Hematopoietic multipotent progenitor cell treated with erythropoietin and hydrocortisone succinate and interleukin-3 and kit ligand, for 4 days (in vitro differentiated cells): ENCODE data around the gene HHAT.
A peak's percentile ranks its signal among the peaks of the same experiment; 100 is the strongest.

Experiments used
- DNase-seq: peaks from one replicate; pipeline ENCODE4 v3.0.0-alpha.2; 2015

HHAT gene

GRCh38 chr1:210447456-210448057 is 118.9 kb downstream of the HHAT start:
- DNase-seq: no peak

- peak; percentile 84 for DNase-seq
Measured at GRCh38 chr1:210448297-210448892, 119.7 kb downstream of the HHAT start.

DNA sequence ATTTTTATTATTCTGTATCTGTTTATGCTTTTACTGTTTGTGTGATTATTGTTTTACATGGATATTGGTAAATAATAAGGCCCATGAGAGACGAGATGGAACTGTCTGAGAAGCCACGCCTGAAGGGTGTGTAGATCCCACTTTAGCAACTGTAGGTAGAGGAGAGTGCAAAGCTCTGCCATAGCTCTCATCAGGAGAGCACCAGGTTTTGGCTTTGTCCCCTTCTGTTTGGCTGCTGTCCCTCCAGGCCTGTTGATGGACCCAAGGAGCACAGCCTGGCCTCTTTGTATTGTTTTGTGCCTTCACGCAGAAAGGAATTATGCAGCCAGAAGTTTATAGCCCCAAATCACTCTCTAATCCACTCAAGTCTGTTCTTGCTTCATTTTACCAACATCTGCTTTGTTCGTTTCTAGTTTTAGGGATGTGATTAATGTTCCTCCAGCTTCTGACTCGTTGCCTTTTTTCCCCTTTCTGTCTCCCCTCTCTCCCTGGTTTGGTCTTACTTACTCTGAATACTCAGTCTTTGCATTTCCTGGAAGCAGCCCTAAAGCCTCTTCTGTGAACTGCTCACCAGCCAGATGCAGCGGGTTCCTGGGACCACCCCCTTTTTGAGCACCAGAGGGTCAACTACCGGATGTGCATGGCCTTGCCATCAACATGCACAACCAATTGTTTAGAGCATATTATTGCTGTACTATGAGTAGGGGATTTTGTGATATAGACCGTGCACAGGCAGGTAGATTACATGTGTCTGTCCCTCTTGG is 127.3 kb downstream of the HHAT start:
- DNase-seq: peak; percentile 29

DNA sequence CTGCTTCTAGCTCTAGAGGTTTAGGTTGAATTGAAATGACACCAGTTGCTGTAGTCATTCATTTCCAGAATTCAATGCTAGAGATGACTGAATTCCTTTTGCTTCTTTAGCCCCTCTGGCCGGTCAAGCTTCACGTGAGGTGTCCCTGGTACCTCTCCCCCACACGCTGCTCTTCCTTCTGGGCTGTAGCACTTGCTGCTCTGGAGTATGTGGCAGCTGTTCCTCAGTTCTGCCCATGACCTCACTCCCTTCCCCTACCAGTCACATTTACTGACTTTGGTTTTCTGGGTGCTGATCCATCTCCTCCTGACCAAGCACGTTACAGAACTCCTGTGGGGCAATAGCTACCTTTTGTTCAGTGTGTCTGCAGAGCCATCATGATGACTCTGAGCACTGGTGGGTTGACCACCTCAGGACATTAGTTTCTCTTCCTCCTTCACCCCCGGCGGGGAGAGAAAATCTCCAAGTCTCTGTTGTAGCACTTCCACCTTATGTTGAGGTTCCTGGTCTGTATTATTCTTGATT is 128.1 kb downstream of the HHAT start:
- no peak for DNase-seq

DNA sequence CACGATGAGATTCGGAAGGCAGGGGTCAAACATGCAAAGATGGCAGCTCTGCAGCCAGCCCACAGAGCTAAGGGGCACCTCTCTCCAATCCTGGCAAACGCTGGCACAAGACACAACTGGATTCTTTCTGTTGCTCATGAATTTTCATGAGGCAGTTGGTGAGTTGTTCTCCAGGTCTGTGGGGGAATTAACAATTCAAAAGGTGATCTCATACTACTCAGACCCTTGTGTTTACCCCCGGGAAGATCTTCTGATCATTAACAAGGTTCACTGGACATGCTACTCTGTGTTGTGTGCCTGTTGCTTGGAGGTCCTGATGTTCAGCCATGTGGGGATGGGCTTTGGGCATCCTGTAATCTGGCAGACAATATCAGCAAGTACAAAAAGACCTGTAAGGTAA is 128.9 kb downstream of the HHAT start:
- DNase-seq: no peak

GRCh38 chr1:210464519-210465039 is 135.9 kb downstream of the HHAT start:
- DNase-seq: no peak

DNA sequence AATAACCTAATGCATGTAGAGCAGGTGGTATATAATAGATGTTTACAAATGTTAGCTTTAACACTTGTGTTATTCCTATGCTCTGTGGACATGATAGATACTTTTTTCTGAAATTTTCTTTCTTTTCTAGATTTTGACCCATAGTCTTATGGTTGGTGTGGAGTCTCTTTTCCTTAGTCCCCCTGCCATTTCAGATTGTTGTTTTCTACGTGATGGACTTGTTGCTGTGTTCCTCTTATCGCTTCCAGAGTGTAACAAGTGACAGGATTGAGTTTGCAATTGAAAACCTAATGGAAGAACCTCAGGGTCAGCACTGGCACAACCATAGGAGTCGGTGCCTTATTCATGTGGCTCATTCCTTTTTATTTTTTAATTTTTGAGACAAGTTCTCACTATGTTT is 136.4 kb downstream of the HHAT start:
- DNase-seq: no peak

GRCh38 chr1:210467440-210468043 is 138.8 kb downstream of the HHAT start:
- no peak for DNase-seq

GRCh38 chr1:210469441-210469840 is 140.7 kb downstream of the HHAT start:
- DNase-seq: no peak

DNA sequence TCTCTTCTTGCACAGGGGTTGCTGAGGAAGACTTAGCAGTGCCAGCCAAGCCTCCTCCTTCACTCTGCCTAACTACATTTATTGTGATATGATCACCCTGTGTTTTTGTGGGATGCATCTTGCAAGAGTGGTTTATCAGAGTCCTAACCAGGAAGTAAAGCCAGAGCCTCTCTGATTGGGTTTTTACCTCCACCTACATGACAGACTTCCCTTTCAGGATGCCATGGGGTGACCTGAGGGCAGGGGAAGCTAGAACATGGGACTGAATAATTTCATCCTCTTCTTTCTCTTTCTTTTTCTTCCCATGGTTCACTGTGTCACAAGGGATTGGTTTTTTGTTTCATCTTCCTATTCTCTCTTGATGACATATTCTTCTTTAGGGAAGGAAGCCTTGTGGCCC is 146.6 kb downstream of the HHAT start:
- peak; percentile 12 for DNase-seq

GRCh38 chr1:210475806-210476205 is 147.1 kb downstream of the HHAT start:
- no peak for DNase-seq

DNA sequence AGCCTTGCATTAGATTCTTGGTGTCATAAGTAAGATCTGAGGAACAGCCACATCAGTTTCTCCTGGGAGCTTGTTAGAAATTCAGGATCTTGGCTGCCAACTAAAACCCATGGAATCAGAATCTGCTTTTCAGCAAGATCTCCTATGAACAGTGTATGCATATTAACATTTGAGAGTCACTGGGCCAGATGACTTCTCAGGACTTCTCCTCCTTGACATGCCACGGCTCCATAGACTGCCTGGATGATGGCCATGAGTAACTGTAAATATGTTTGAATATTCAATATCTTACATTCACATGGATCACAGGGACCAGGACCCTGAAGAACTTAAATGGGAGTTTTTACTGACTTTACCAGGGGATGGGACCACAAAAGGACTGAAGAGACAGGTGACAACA is 148.0 kb downstream of the HHAT start:
- DNase-seq: no peak

DNA sequence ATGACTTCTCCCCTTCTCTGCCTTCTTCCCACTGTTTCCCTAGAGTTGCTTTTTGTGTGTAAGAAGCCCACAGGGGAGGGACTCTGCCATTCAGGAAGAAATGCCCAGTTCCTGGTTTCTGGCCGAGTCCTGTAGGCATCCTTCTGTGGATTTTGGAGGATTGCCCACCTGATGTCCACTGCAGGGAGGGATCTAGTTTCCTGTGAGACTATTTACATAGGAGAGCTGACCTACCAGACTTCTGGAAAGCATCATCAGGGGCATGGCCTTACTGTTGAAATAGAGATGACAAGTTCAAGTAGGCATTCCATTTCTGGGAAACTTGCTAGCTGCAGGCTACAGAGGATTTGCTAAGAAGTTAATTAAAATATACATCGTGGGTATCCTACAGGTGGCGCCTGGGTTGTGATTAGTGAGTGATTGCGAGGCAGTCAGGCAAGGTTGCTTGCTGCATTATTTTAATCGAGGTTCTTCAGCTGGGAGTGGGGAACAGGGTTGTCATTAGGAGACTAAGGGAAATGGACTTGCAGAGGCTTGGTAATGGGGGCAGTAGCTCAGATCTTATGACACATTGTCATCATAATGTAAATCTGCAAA is 148.7 kb downstream of the HHAT start:
- DNase-seq: peak; percentile 22

DNA sequence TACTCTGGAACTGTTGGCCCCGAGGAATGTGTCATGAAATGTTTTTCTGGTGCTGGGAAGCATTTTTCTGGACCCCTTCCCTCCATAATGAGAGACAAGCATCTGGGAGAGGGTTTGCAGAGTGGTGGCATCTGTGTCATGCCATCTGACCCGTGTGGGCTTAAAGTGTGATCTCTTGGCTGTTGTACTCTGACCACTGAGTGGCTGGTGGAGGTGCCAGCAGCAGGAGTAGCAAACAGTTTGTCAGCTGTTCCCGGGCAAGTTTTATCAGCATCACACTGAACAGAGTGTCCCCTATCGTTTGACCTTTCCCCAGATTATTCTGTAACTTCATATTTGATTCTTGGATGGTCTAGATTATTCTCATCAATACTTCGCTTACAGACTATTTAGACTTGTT is 150.1 kb downstream of the HHAT start:
- DNase-seq: no peak

- no peak for DNase-seq
Measured at GRCh38 chr1:210482491-210482890, 153.8 kb downstream of the HHAT start.

GRCh38 chr1:210482945-210483617 is 154.4 kb downstream of the HHAT start:
- DNase-seq: no peak

- DNase-seq: no peak
Measured at GRCh38 chr1:210483821-210484220, 155.1 kb downstream of the HHAT start.

DNA sequence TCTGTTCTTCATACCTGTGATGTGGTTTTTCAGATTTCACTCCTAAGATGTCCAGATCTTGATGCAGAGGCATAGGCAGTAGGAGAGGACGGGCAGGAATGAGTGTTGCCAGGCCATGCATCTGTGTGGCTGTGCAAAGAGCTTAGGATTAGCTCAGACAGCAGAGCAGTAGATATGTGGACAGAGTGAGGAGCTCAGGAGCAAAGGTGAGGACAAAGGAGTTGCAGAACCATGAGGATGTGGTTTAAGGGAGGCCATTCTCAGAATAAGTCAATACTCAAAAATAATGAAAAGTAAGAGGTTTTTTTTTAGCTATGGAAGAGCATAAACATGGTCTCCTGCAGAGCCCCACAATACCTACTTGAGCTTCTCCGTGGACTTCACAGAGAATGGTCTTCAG is 158.3 kb downstream of the HHAT start:
- DNase-seq: no peak

- DNase-seq: no peak
Measured at GRCh38 chr1:210489491-210489890, 160.8 kb downstream of the HHAT start.

DNA sequence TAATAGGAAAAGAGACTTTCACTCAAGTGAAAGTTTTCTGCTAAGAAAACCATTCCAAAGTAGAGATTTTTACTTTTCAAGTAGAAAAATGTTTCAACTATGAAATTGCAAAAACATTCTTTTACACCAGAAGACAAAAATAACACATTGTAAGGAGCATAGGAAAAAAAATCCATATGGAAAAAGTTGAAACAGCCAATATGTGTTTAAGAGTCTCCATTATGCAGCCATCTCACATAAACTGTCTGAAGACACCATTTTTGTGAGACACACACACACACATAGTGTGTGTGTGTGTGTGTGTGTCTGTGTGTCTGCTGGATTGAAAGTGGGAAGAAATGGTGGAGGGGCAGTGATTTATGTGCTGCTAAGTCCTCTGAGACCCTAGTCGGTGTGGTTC is 162.1 kb downstream of the HHAT start:
- no peak for DNase-seq

GRCh38 chr1:210496063-210496462 is 167.4 kb downstream of the HHAT start:
- no peak for DNase-seq

GRCh38 chr1:210499956-210500355 is 171.3 kb downstream of the HHAT start:
- DNase-seq: no peak
